ENCODE data around the gene LLCFC1.

DNA sequence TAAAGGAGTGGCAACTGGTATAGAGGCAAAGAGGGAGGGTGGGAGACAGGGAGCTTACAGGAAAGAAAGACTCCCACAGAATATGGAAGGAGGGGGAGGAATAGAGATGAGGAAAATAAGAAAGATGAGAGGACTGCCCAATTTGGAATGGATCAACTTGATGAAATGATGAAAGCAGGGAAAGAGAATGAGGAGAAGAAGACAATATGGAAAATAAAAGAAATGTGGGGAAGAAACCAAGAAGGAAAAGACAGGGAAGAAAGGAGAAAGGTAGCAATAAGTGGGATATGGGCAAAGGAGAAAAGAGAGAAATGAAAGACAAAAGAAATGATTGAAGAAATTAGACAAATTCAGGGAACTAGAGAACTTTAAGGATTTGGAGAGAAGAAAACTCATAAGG is 19.9 kb downstream of the LLCFC1 start:
- TF ChIP-seq POLR2AphosphoS5 (IDR thresholded peaks at IDR 0.05; ENCODE audit: low read depth, low read length) (no peak), SIN3A (IDR thresholded peaks at IDR 0.05; ENCODE audit: borderline replicate concordance, insufficient read depth, low read length) (no peak)
- TF ChIP-seq, protein P1, sequence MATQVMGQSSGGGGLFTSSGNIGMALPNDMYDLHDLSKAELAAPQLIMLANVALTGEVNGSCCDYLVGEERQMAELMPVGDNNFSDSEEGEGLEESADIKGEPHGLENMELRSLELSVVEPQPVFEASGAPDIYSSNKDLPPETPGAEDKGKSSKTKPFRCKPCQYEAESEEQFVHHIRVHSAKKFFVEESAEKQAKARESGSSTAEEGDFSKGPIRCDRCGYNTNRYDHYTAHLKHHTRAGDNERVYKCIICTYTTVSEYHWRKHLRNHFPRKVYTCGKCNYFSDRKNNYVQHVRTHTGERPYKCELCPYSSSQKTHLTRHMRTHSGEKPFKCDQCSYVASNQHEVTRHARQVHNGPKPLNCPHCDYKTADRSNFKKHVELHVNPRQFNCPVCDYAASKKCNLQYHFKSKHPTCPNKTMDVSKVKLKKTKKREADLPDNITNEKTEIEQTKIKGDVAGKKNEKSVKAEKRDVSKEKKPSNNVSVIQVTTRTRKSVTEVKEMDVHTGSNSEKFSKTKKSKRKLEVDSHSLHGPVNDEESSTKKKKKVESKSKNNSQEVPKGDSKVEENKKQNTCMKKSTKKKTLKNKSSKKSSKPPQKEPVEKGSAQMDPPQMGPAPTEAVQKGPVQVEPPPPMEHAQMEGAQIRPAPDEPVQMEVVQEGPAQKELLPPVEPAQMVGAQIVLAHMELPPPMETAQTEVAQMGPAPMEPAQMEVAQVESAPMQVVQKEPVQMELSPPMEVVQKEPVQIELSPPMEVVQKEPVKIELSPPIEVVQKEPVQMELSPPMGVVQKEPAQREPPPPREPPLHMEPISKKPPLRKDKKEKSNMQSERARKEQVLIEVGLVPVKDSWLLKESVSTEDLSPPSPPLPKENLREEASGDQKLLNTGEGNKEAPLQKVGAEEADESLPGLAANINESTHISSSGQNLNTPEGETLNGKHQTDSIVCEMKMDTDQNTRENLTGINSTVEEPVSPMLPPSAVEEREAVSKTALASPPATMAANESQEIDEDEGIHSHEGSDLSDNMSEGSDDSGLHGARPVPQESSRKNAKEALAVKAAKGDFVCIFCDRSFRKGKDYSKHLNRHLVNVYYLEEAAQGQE (IDR thresholded peaks at IDR 0.05; ENCODE audit: insufficient read depth in 1 of 2, low read depth in 2 of 2, low read length in 2 of 2): no peak
